Endothelial cell of umbilical vein (primary cell): ENCODE results near the gene PTCHD1. TPM values are rescaled to one million over a fixed set of nuclear protein-coding genes. Genes with fewer than 3 reads are reported as not detected.

Experiments
- BruUV-seq: library from RNA; stranded (reverse); fragments of 400-500 nt; replicated peaks from 2 replicates; lab custom pipeline; 2021; lab: Mats Ljungman, UMichigan
- CTCF ChIA-PET: fragments of 300-600, 350-600 bp; sonication (Branson Sonifier 250); formaldehyde crosslinking; loops from one replicate; lab custom pipeline; 2021; ENCODE audit warnings: antibody characterized with exemption, inconsistent platforms; lab: Charles Lee
- POLR2A ChIA-PET: fragments of 300-600, 350-600 bp; sonication (Branson Sonifier 250); formaldehyde crosslinking; loops from one replicate; lab custom pipeline; 2021; ENCODE audit warnings: antibody characterized with exemption, inconsistent platforms; lab: Charles Lee
- DNase-seq: peaks from one replicate; pipeline ENCODE4 v3.0.0-alpha.2; 2011; ENCODE audit warnings: low read depth, low spot score
- FAIRE-seq: peaks from 2 replicates; lab custom pipeline; 2011; peaks lifted over from hg19 to GRCh38; lab: Jason Lieb, UNC
- H2AFZ ChIP-seq: 2 replicates; pipeline ENCODE4 v1.6.0; 2012; ENCODE audit warnings: low read depth, low read length, control low read depth, inconsistent platforms
- H3K27ac ChIP-seq: 2 replicates; pipeline ENCODE4 v1.5.1; 2011; ENCODE audit warnings: low read depth, mild to moderate bottlenecking, control low read depth, low read length, moderate library complexity; ENCODE audit not compliant: insufficient read depth
- H3K27me3 ChIP-seq, 2 experiments: 2 replicates each; pipeline versions ENCODE4 v1.6.0 to v1.6.1; 2011; ENCODE audit warnings: low read length in 2 of 2, mixed read lengths in 1 of 2; ENCODE audit not compliant: control insufficient read depth in 2 of 2, insufficient read depth in 2 of 2
- H3K36me3 ChIP-seq, 2 experiments: 2 replicates in 1 of 2; 3 replicates in 1 of 2; pipeline ENCODE4 v1.5.1; 2011; ENCODE audit warnings: low read length in 2 of 2, mild to moderate bottlenecking in 1 of 2, moderate library complexity in 1 of 2; ENCODE audit not compliant: control insufficient read depth in 2 of 2, insufficient read depth in 2 of 2; ENCODE audit errors: extremely low read depth in 1 of 2
- H3K4me1 ChIP-seq: 3 replicates; pipeline ENCODE4 v1.5.1; 2011; ENCODE audit warnings: mild to moderate bottlenecking, low read length; ENCODE audit not compliant: control insufficient read depth, insufficient read depth; ENCODE audit errors: extremely low read depth
- H3K4me2 ChIP-seq: 2 replicates; pipeline ENCODE4 v1.6.1; 2011; ENCODE audit warnings: low read length, control low read depth, mixed read lengths; ENCODE audit not compliant: insufficient read depth
- H3K4me3 ChIP-seq, 3 experiments: fragments of 200-600 bp in 1 of 3; sonication (generic), shearing (Covaris generic) in 1 of 3; replicated peaks in 1 of 3; 2 replicates each; pipeline ENCODE4 v1.5.1; 2011 to 2016; ENCODE audit warnings: control low read depth in 3 of 3, low read length in 3 of 3, mild to moderate bottlenecking in 2 of 3, inconsistent platforms in 1 of 3, low read depth in 1 of 3, moderate library complexity in 1 of 3; ENCODE audit not compliant: insufficient read depth in 1 of 3
- H3K79me2 ChIP-seq: 2 replicates; pipeline ENCODE4 v1.6.0; 2012; ENCODE audit warnings: low read length, inconsistent platforms; ENCODE audit not compliant: control insufficient read depth, insufficient read depth
- H3K9ac ChIP-seq: replicated peaks from 2 replicates; pipeline ENCODE3; 2011; ENCODE audit warnings: low read length, control low read depth; ENCODE audit not compliant: insufficient read depth; ENCODE audit errors: extremely low read depth
- H3K9me1 ChIP-seq: replicated peaks from 3 replicates; pipeline ENCODE4 v1.6.0; 2011; ENCODE audit warnings: mild to moderate bottlenecking, low read length; ENCODE audit not compliant: control insufficient read depth, insufficient read depth; ENCODE audit errors: extremely low read depth
- H3K9me3 ChIP-seq: replicated peaks from 2 replicates; pipeline ENCODE4 v1.5.1; 2012; ENCODE audit warnings: low read length, inconsistent platforms; ENCODE audit not compliant: control insufficient read depth, insufficient read depth
- H4K20me1 ChIP-seq: replicated peaks from 2 replicates; pipeline ENCODE3; 2011; ENCODE audit warnings: mild to moderate bottlenecking, low read length; ENCODE audit not compliant: control insufficient read depth, insufficient read depth; ENCODE audit errors: extremely low read depth
- EZH2 ChIP-seq: IDR thresholded peaks from 2 replicates; pipeline ENCODE4 v1.6.1; 2012; ENCODE audit warnings: borderline replicate concordance, low read depth, mild to moderate bottlenecking, moderate library complexity, low read length, inconsistent platforms; ENCODE audit not compliant: severe bottlenecking
- FOS ChIP-seq: IDR thresholded peaks from 2 replicates; pipeline ENCODE4 v1.6.1; 2011; ENCODE audit warnings: mild to moderate bottlenecking, low read length, moderate library complexity, borderline replicate concordance; ENCODE audit not compliant: insufficient read depth
- GATA2 ChIP-seq: IDR thresholded peaks from 2 replicates; pipeline ENCODE4 v1.7.0; 2011; ENCODE audit warnings: low read depth, mild to moderate bottlenecking, moderate library complexity, mixed read lengths, low read length; ENCODE audit not compliant: insufficient read length, insufficient read depth
- JUN ChIP-seq: IDR thresholded peaks from 2 replicates; pipeline ENCODE4 v1.6.1; 2011; ENCODE audit warnings: borderline replicate concordance, low read depth; ENCODE audit not compliant: insufficient read length, insufficient read depth
- MYC ChIP-seq: IDR thresholded peaks from one replicate; pipeline ENCODE4 v1.6.1; 2011; ENCODE audit warnings: mild to moderate bottlenecking, low read depth, low read length
- POLR2A ChIP-seq: IDR thresholded peaks from 2 replicates; pipeline ENCODE4 v1.6.1; 2012; ENCODE audit warnings: low read depth, mild to moderate bottlenecking, control low read depth, low read length
- POLR2AphosphoS5 ChIP-seq: IDR thresholded peaks from 2 replicates; pipeline ENCODE4 v1.6.1; 2012; ENCODE audit warnings: low read depth, mild to moderate bottlenecking, control low read depth, low read length, moderate library complexity; ENCODE audit not compliant: insufficient read depth
- dilution Hi-C: fragments of 300-500 bp; cut with MboI; formaldehyde crosslinking; loops from one replicate; pipeline ENCODE4 v1.15.0; 2019; ENCODE audit warnings: low sequenced_read_pairs; ENCODE audit not compliant: extremely low pct_ligation_motif_present
- intact Hi-C: fragments of 100-400 bp; cut with micrococcal nuclease; formaldehyde crosslinking; loops from one replicate; pipeline ENCODE4 v1.10.0; 2022
- polyA plus RNA-seq, 4 experiments: library from polyadenylated mRNA; depleted of rRNA in 3 of 4; stranded (reverse) in 3 of 4; unstranded in 1 of 4; fragments of >200 nt; gene quantifications; 2 replicates each; pipeline versions ENCODE4 v1.2.1 to v1.2.3, GENCODE V29; 2011 to 2012; ENCODE audit warnings: missing spikeins in 1 of 4
- total RNA-seq: library from RNA; stranded (reverse); gene quantifications from 2 replicates; pipeline ENCODE4 v1.2.3, GENCODE V29; 2021
- TF ChIP-seq, protein P1 (sequence below): IDR thresholded peaks from 2 replicates; pipeline ENCODE4 v1.6.1; 2011; ENCODE audit not compliant: insufficient read depth, insufficient read length
- TF ChIP-seq, protein P2 (sequence below), 2 donors: IDR thresholded peaks; 1 replicate in 1 of 2; 2 replicates in 1 of 2; pipeline ENCODE4 v1.5.1; 2011; ENCODE audit warnings: low read length in 2 of 2, mild to moderate bottlenecking in 2 of 2, moderate library complexity in 2 of 2, control low read depth in 1 of 2, inconsistent platforms in 1 of 2, low read depth in 1 of 2; ENCODE audit not compliant: insufficient read depth in 1 of 2; ENCODE audit errors: extremely low read depth in 1 of 2

The PTCHD1 gene
- total and polyA plus RNA-seq, 2 donors (not counting 3 experiments of a cell fraction or from before 2014, with no cell fraction given) = not detected

DNA sequence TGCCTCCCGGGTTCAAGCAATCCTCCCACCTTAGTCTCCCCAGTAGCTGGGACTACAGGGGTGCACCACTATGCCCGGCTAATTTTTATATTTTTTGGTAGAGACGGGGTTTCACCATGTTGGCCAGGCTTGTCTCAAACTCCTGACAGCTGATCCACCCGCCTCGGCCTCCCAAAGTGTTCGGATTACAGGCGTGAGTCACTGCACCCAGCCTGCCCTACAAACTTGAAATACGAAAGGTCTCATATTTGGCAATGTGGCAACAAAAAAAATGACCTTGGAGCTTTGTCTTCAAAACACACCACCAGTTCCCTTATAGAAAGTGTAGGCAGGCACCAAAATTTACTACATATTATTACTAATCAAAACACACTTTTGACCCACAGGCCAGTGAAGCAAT is 22.9 kb upstream of the PTCHD1 start:
- DNase-seq = no peak
- CTCF ChIA-PET = no interaction called here
- Histone ChIP-seq H3K4me1 (no peaks in the 10 kb centered on the region), H2AFZ (no peak overlapping the region), H3K36me3 (no peaks in the 10 kb centered on the region), H4K20me1 (no peaks in the 10 kb centered on the region), H3K79me2 (no peaks in the 10 kb centered on the region), H3K4me3 (no peak overlapping the region), H3K9ac (no peak overlapping the region), H3K27me3 (no peaks in the 10 kb centered on the region), H3K9me1 (no peaks in the 10 kb centered on the region), H3K27ac (no peak overlapping the region), H3K9me3 (no peaks in the 10 kb centered on the region), H3K4me2 (no peak overlapping the region)
- no peak for FAIRE-seq
- dilution Hi-C loops (no loop called here), intact Hi-C loops (no loop called here)
- BruUV-seq = no TSS peak
- POLR2A ChIA-PET = no interaction called here
- TF ChIP-seq POLR2AphosphoS5 (no peak), MYC (no peak), GATA2 (no peak), POLR2A (no peak), FOS (no peak), JUN (no peak), EZH2 (no peak)
- TF ChIP-seq, protein P1, sequence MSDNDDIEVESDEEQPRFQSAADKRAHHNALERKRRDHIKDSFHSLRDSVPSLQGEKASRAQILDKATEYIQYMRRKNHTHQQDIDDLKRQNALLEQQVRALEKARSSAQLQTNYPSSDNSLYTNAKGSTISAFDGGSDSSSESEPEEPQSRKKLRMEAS = no peak
- TF ChIP-seq, protein P2, sequence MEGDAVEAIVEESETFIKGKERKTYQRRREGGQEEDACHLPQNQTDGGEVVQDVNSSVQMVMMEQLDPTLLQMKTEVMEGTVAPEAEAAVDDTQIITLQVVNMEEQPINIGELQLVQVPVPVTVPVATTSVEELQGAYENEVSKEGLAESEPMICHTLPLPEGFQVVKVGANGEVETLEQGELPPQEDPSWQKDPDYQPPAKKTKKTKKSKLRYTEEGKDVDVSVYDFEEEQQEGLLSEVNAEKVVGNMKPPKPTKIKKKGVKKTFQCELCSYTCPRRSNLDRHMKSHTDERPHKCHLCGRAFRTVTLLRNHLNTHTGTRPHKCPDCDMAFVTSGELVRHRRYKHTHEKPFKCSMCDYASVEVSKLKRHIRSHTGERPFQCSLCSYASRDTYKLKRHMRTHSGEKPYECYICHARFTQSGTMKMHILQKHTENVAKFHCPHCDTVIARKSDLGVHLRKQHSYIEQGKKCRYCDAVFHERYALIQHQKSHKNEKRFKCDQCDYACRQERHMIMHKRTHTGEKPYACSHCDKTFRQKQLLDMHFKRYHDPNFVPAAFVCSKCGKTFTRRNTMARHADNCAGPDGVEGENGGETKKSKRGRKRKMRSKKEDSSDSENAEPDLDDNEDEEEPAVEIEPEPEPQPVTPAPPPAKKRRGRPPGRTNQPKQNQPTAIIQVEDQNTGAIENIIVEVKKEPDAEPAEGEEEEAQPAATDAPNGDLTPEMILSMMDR (IDR thresholded peaks at IDR 0.05; ENCODE audit: extremely low read depth in 1 of 2, insufficient read depth in 1 of 2, low read depth in 1 of 2, low read length in 2 of 2) = no peak
